Vagina (tissue), 2 donors: Measurements from ENCODE around the gene PLCB1. TPM values are rescaled to one million over a fixed set of nuclear protein-coding genes. Genes with fewer than 3 reads are reported as not detected.
"Not testable (repeated sequence)": the region's sequence is repeated elsewhere in the genome, so short reads cannot be mapped to it uniquely, and the experiment has no call there.

ENCODE experiments used
- DNase-seq, 2 donors: peaks; one replicate each; pipeline ENCODE4 v3.0.0-alpha.2; 2017; ENCODE audit errors: extremely low spot score in 2 of 2
- H3K27ac ChIP-seq: fragments of 200-600 bp; sonication (generic); one replicate; pipeline ENCODE4 v1.5.1; 2019
- H3K27me3 ChIP-seq: fragments of 200-600 bp; sonication (generic); one replicate; pipeline ENCODE4 v1.5.1; 2019
- H3K36me3 ChIP-seq, 2 donors: fragments of 200-600 bp; sonication (generic); one replicate each; pipeline ENCODE4 v1.5.1; 2017 to 2019
- H3K4me1 ChIP-seq: fragments of 200-600 bp; sonication (generic); one replicate; pipeline ENCODE4 v1.5.1; 2019
- H3K4me3 ChIP-seq, 2 donors: fragments of 200-600 bp; sonication (generic); 1 replicate in 1 of 2; 2 replicates in 1 of 2; pipeline ENCODE4 v1.5.1; 2016 to 2019
- H3K9me3 ChIP-seq: fragments of 200-600 bp; sonication (generic); one replicate; pipeline ENCODE4 v1.5.1; 2019
- POLR2A ChIP-seq, 2 donors: fragments of 450-650 bp; IDR thresholded peaks; one replicate each; pipeline ENCODE4 v1.6.1; 2017; ENCODE audit warnings: antibody characterized with exemption in 2 of 2, mild to moderate bottlenecking in 2 of 2, moderate library complexity in 2 of 2
- POLR2AphosphoS5 ChIP-seq, 2 donors: sonication (generic); formaldehyde crosslinking; IDR thresholded peaks; one replicate each; pipeline ENCODE4 v1.9.0; 2017; ENCODE audit warnings: antibody characterized with exemption in 2 of 2, mild to moderate bottlenecking in 2 of 2, low read depth in 1 of 2; ENCODE audit not compliant: insufficient read depth in 1 of 2
- intact Hi-C: fragments of 100-400 bp; cut with DNase I; formaldehyde crosslinking; loops from one replicate; pipeline ENCODE4 v1.15.1; 2023
- total RNA-seq: library from RNA; depleted of rRNA; stranded (reverse); fragments of >200 nt; gene quantifications from one replicate; pipeline ENCODE4 v1.2.3, GENCODE V29; 2016
- TF ChIP-seq, protein P1 (sequence below), 3 experiments: fragments of 450-650 bp in 2 of 3; fragments of 200-600 bp in 1 of 3; sonication (generic) in 1 of 3; IDR thresholded peaks; one replicate each; pipeline ENCODE4 v1.5.1; 2017 to 2019; ENCODE audit warnings: antibody characterized with exemption in 3 of 3, mild to moderate bottlenecking in 2 of 3, moderate library complexity in 2 of 3

Gene PLCB1
- total RNA-seq, 1 donor from 2014 or later: 32.4 TPM

GRCh38 chr20:8635048-8635572, 503.0 kb downstream of the PLCB1 start:
- intact Hi-C loops: no loop called here
- H3K36me3 ChIP-seq: no peaks in the 10 kb centered on the region
- no peaks in the 10 kb centered on the region for H3K9me3 ChIP-seq
- H3K27ac ChIP-seq: no peak overlapping the region
- TF ChIP-seq POLR2A (IDR thresholded peaks at IDR 0.05) (no peak), POLR2AphosphoS5 (IDR thresholded peaks at IDR 0.05; ENCODE audit: insufficient read depth in 1 of 2, low read depth in 1 of 2) (no peak)
- TF ChIP-seq, protein P1, sequence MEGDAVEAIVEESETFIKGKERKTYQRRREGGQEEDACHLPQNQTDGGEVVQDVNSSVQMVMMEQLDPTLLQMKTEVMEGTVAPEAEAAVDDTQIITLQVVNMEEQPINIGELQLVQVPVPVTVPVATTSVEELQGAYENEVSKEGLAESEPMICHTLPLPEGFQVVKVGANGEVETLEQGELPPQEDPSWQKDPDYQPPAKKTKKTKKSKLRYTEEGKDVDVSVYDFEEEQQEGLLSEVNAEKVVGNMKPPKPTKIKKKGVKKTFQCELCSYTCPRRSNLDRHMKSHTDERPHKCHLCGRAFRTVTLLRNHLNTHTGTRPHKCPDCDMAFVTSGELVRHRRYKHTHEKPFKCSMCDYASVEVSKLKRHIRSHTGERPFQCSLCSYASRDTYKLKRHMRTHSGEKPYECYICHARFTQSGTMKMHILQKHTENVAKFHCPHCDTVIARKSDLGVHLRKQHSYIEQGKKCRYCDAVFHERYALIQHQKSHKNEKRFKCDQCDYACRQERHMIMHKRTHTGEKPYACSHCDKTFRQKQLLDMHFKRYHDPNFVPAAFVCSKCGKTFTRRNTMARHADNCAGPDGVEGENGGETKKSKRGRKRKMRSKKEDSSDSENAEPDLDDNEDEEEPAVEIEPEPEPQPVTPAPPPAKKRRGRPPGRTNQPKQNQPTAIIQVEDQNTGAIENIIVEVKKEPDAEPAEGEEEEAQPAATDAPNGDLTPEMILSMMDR (IDR thresholded peaks at IDR 0.05): no peak
- DNase-seq: no peak
- no peak overlapping the region for H3K4me3 ChIP-seq
- no peaks in the 10 kb centered on the region for H3K4me1 ChIP-seq
- H3K27me3 ChIP-seq: no peaks in the 10 kb centered on the region

DNA sequence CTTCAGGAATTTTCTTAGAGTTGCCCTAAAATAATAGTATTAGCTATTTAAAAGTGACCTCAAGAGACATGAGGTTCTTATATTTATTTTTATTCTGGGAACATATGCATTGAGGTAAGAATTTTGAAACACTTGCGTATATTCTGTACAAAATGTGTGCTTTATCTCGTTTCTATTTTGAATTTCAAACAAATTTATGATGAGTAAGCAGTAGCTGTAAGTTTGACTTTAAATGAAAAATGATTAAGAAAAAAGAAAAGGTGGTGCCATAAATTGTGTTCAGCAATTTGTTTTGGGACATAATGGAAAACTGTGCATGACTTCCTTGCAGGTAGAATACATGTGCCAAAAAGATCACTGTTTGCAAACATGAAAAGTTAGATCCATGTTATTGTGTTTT, 503.8 kb downstream of the PLCB1 start:
- H3K4me1 ChIP-seq: no peaks in the 10 kb centered on the region
- H3K27ac ChIP-seq: no peak overlapping the region
- H3K4me3 ChIP-seq: no peak overlapping the region
- no peaks in the 10 kb centered on the region for H3K27me3 ChIP-seq
- H3K36me3 ChIP-seq: no peaks in the 10 kb centered on the region
- DNase-seq: no peak
- no peak for TF ChIP-seq POLR2AphosphoS5 (IDR thresholded peaks at IDR 0.05; ENCODE audit: insufficient read depth in 1 of 2, low read depth in 1 of 2)
- TF ChIP-seq, protein P1 (IDR thresholded peaks at IDR 0.05): no peak
- TF ChIP-seq POLR2A (IDR thresholded peaks at IDR 0.05): no peak
- no peaks in the 10 kb centered on the region for H3K9me3 ChIP-seq
- intact Hi-C loops: no loop called here

- H3K4me3 ChIP-seq: no peak overlapping the region
- no peaks in the 10 kb centered on the region for H3K9me3 ChIP-seq
- H3K36me3 ChIP-seq: no peaks in the 10 kb centered on the region
- intact Hi-C loops: no loop called here
- H3K27me3 ChIP-seq: no peaks in the 10 kb centered on the region
- TF ChIP-seq POLR2AphosphoS5 (IDR thresholded peaks at IDR 0.05; ENCODE audit: insufficient read depth in 1 of 2, low read depth in 1 of 2) (no peak), POLR2A (IDR thresholded peaks at IDR 0.05) (no peak)
- TF ChIP-seq, protein P1 (IDR thresholded peaks at IDR 0.05): no peak
- H3K27ac ChIP-seq: no peak overlapping the region
- H3K4me1 ChIP-seq: no peaks in the 10 kb centered on the region
- DNase-seq: no peak
These were observed 507.2 kb downstream of the PLCB1 start for GRCh38 chr20:8639112-8639778.

DNA sequence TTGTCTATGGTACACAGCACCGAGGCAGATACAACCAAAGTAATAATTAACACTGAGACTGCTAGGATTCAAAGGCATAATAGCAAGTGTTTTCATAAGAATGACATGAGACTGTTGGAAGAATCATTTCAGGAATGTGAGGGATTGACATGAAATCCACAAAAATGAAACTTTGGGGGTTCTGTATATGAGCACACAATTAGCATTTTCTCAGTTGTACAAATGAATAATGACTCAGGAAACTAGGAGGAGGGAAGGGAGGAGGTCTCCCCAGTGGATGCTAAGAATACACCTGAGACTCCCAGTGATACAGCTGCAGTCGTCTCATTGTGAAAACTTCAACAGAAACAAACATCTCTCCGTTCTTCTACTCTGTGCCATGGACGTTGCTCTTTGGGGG, 508.4 kb downstream of the PLCB1 start:
- Histone ChIP-seq H3K9me3 (no peaks in the 10 kb centered on the region), H3K4me3 (no peak overlapping the region), H3K4me1 (peaks cover under 1% of the 10 kb centered on the region), H3K27ac (no peak overlapping the region), H3K36me3 (no peaks in the 10 kb centered on the region), H3K27me3 (no peaks in the 10 kb centered on the region)
- TF ChIP-seq POLR2AphosphoS5 (IDR thresholded peaks at IDR 0.05; ENCODE audit: insufficient read depth in 1 of 2, low read depth in 1 of 2) (no peak), POLR2A (IDR thresholded peaks at IDR 0.05) (no peak)
- TF ChIP-seq, protein P1 (IDR thresholded peaks at IDR 0.05): no peak
- DNase-seq: no peak
- intact Hi-C loops: no loop called here

GRCh38 chr20:8642247-8642646, 510.2 kb downstream of the PLCB1 start:
- DNase-seq: no peak
- Histone ChIP-seq H3K36me3 (no peaks in the 10 kb centered on the region), H3K4me3 (no peak overlapping the region), H3K4me1 (peaks cover 14% of the 10 kb centered on the region), H3K27ac (no peak overlapping the region), H3K27me3 (no peaks in the 10 kb centered on the region), H3K9me3 (no peaks in the 10 kb centered on the region)
- TF ChIP-seq POLR2A (IDR thresholded peaks at IDR 0.05): no peak
- TF ChIP-seq POLR2AphosphoS5 (IDR thresholded peaks at IDR 0.05; ENCODE audit: insufficient read depth in 1 of 2, low read depth in 1 of 2): no peak
- TF ChIP-seq, protein P1 (IDR thresholded peaks at IDR 0.05): no peak
- intact Hi-C loops: no loop called here

- H3K9me3 ChIP-seq, intact Hi-C loops, H3K36me3 ChIP-seq, H3K27ac ChIP-seq, H3K4me3 ChIP-seq, H3K27me3 ChIP-seq, DNase-seq: not testable (repeated sequence)
- H3K4me1 ChIP-seq: peaks cover 14% of the 10 kb centered on the region
These were observed 512.4 kb downstream of the PLCB1 start for GRCh38 chr20:8644468-8644867.
